IPS-18a (cell line): ENCODE measurements around the gene KIF9.
"Not testable (repeated sequence)": the region's sequence is repeated elsewhere in the genome, so short reads cannot be mapped to it uniquely, and the experiment has no call there.

ENCODE experiments used
- H3K27ac ChIP-seq: one replicate; pipeline ENCODE4 v1.5.1; 2013; ENCODE audit warnings: low read length
- H3K27me3 ChIP-seq: one replicate; pipeline ENCODE4 v1.6.1; 2013; ENCODE audit warnings: mild to moderate bottlenecking, low read length; ENCODE audit not compliant: control insufficient read depth, insufficient read depth
- H3K36me3 ChIP-seq: one replicate; pipeline ENCODE4 v1.6.1; 2013; ENCODE audit warnings: low read depth, low read length; ENCODE audit not compliant: control insufficient read depth
- H3K4me1 ChIP-seq: one replicate; pipeline ENCODE4 v1.6.1; 2013; ENCODE audit warnings: low read depth, low read length; ENCODE audit not compliant: control insufficient read depth
- H3K4me3 ChIP-seq: one replicate; pipeline ENCODE4 v1.5.1; 2013; ENCODE audit warnings: low read length
- H3K9ac ChIP-seq: one replicate; pipeline ENCODE4 v1.6.1; 2013; ENCODE audit warnings: mild to moderate bottlenecking, low read length, moderate library complexity
- H3K9me3 ChIP-seq: one replicate; pipeline ENCODE4 v1.6.1; 2013; ENCODE audit warnings: low read depth, low read length; ENCODE audit not compliant: control insufficient read depth

KIF9 gene

DNA sequence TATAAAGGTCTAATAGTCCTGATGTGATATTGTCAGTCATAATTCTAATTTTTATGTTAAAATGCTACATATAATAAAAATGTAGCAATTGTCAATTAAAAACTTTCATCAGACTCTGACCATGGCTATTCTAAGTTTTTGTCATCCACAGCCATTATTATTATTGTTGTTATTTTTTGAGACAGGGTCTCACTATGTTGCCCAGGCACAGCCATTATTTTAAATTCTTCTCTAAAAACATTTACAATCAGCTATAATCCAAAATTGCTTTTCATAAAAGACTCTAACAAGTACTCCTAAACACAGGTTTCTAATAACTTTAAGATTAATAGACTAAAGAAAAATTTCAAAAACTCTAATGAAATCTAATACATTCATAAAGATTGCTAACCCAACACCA is 77.7 kb downstream of the KIF9 start:
- Histone ChIP-seq H3K27me3 (no peaks in the 10 kb centered on the region), H3K27ac (no peak overlapping the region)

DNA sequence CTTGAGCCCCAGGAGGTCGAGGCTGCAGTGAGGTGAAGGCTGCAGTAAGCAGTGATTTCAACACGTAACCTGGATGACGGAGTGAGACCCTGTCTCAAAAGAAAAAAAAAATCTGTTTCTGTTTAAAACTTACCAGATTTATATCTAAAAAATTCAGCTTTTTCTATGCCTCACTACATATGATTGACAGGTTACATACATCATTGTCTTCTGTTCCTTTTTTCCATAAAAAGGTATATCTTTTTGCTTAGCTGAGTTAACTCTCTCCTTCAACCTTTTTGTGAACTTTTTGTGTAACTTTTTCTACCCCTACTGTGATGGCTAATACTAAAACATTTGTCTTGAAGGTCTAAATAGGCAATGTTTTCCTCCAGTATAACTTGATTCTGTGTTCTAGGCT is 80.1 kb downstream of the KIF9 start:
- Histone ChIP-seq H3K27ac (no peak overlapping the region), H3K36me3 (no peaks in the 10 kb centered on the region), H3K9ac (no peak overlapping the region), H3K4me3 (no peak overlapping the region), H3K27me3 (no peaks in the 10 kb centered on the region), H3K9me3 (no peaks in the 10 kb centered on the region), H3K4me1 (no peaks in the 10 kb centered on the region)

More for the DNA sequence above, 77.7 kb downstream of the KIF9 start:
- H3K4me3 ChIP-seq: no peak overlapping the region
- H3K9me3 ChIP-seq: no peaks in the 10 kb centered on the region
- no peaks in the 10 kb centered on the region for H3K4me1 ChIP-seq
- no peak overlapping the region for H3K9ac ChIP-seq
- H3K36me3 ChIP-seq: no peaks in the 10 kb centered on the region

DNA sequence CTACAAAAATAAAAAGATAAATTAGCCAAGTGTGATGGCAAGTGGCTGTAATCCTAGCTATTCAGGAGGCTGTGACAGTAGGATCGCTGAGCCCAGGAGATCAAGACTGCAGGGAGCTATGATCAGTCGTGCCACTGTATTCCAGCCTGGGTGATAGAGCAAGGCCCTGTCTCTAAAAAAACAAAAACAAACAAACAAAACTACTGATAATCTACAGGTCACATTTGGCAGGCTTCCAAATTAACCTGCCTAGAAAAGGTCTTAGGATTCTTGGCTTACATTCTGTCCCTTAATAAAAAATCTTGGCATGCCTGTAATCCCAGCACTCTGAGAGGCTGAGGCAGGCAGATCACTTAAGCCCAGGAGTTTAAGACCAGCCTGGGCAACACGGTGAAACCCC is 85.3 kb downstream of the KIF9 start:
- Histone ChIP-seq H3K27ac (no peak overlapping the region), H3K36me3 (no peaks in the 10 kb centered on the region), H3K9ac (no peak overlapping the region), H3K9me3 (no peaks in the 10 kb centered on the region), H3K27me3 (no peaks in the 10 kb centered on the region), H3K4me1 (no peaks in the 10 kb centered on the region), H3K4me3 (no peak overlapping the region)

DNA sequence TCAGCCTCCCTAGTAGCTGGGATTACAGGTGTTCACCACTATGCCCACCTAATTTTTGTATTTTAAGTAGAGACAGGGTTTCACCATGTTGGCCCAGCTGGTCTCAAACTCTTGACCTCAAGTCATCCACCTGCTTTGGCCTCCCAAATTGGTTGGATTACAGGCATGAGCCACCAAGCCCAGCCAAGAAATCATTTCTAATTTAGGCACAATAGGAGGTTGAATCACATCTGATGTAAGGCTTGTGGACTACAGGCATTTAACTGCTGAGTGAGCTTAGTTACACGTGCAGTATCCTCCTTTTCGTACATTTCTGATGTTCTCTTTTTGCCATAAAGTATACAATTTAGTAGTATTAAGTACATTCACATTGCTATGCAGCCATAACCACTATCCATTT is 87.6 kb downstream of the KIF9 start:
- H3K27ac ChIP-seq: no peak overlapping the region
- H3K36me3 ChIP-seq: no peaks in the 10 kb centered on the region
- H3K4me3 ChIP-seq: no peak overlapping the region
- no peaks in the 10 kb centered on the region for H3K9me3 ChIP-seq
- H3K27me3 ChIP-seq: no peaks in the 10 kb centered on the region
- H3K4me1 ChIP-seq: no peaks in the 10 kb centered on the region
- no peak overlapping the region for H3K9ac ChIP-seq

DNA sequence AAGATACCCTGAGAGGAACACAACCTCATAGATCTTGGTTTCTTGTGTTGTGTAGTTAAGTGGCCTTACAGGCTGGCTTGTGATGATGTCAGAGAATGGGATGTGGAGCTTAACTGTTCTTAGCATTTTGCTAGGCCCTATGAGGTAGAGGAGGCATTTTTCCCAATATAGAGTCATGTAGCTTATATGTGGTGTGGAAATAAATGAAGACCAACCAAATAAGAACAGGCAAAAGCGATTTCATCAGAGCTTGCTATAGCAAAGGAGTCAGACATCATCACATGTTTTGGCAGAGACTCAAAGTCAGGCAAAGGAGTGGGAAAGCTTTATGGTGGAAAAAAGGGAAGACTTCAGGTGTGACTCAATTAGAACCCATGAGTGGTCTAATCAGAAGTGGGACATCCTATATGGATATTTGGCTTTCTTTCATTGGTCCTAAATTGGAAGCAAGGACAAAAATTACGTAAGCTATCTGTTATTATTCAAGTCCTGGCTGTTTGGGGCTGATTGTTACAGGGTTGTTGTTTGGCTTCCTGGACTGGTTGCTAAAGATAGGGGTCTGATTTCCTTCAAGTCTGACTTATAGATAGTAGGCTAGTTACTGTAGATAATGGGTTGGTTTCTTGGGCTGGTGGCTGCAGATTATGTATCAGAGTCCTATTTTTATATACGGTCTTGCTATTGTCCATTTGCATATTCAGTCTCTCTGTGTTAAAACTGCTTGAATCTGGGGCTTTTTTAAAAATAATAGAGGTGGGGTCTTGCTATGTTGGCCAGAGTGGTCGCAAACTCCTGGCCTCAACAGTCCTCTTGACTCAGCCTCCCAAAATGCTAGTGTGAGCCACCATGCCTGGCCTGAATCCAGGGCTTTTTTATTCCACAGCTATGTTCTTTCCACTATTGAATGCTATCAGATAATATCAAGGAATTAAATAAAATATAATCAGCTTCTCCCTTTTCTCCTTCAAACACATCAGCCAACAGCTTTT is 88.4 kb downstream of the KIF9 start:
- Histone ChIP-seq H3K9me3 (no peaks in the 10 kb centered on the region), H3K36me3 (no peaks in the 10 kb centered on the region), H3K27me3 (no peaks in the 10 kb centered on the region), H3K27ac (no peak overlapping the region), H3K4me1 (no peaks in the 10 kb centered on the region), H3K9ac (no peak overlapping the region), H3K4me3 (no peak overlapping the region)

DNA sequence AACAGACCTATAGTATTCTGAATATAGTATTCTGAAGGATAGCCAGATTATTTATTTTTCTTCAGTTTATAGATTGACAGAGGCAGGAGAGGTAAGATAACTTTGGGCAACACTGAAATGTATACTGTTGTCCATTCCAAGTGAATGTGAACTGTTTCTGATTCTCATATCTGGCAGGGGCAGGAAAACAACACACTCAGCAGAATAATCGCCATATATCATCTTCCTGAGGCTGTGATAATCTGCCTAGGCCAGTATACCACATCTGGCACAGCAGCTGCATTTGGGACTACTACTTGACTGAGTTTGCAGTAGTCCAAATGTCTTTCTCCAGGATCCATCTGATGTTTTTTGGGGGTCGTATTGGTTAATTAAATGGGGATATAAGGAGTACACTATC is 96.3 kb downstream of the KIF9 start:
- Histone ChIP-seq H3K36me3 (no peaks in the 10 kb centered on the region), H3K4me1 (no peaks in the 10 kb centered on the region), H3K27ac (no peak overlapping the region), H3K4me3 (no peak overlapping the region), H3K9me3 (no peaks in the 10 kb centered on the region), H3K27me3 (no peaks in the 10 kb centered on the region), H3K9ac (no peak overlapping the region)

DNA sequence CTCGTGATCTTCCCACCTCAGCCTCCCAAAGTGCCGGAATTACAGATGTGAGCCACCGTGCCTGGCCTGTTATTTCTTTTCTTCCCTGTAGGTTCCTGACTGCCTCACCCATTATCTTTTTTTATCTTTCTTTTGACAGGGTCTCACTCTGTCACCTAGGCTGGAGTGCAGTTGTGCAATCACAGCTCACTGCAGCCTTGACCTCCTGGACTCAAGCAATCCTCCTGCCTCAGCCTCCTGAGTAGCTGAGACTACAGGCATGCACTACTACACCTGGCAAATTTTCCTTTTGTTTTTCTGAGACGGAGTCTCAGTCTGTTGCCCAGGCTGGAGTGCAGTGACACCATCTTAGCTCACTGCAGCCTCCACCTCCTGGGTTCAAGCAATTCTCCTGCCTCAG is 100.9 kb downstream of the KIF9 start:
- not testable (repeated sequence) for H3K36me3 ChIP-seq, H3K9ac ChIP-seq, H3K27me3 ChIP-seq, H3K27ac ChIP-seq, H3K4me3 ChIP-seq, H3K9me3 ChIP-seq, H3K4me1 ChIP-seq

DNA sequence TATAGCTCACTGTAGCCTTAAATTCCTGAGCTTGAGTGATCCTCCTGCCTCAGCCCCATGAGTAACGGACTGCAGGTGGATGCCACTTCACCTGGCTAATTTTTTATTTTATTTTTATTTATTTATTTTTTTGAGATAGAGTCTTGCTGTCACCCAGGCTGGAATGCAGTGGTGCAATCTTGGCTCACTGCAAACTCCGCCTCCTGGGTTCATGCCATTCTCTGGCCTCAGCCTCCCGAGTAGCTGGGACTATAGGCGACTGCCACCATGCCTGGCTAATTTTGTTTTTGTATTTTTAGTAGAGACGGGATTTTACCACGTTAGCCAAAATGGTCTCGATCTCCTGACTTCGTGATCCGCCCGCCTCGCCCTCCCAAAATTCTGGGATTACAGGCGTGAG is 102.6 kb downstream of the KIF9 start:
- H3K9me3 ChIP-seq, H3K27ac ChIP-seq, H3K9ac ChIP-seq, H3K4me3 ChIP-seq, H3K36me3 ChIP-seq, H3K27me3 ChIP-seq, H3K4me1 ChIP-seq: not testable (repeated sequence)
